ENCODE measurements around the gene MAP3K7CL. TPM values are rescaled to one million over a fixed set of nuclear protein-coding genes. Genes with fewer than 3 reads are reported as not detected.
A peak's percentile ranks its signal among the peaks of the same experiment; 100 is the strongest.
"Not testable (repeated sequence)": the region's sequence is repeated elsewhere in the genome, so short reads cannot be mapped to it uniquely, and the experiment has no call there.

MAP3K7CL gene
- total RNA-seq, 4 donors from 2014 or later, result 4.9 to 17.3 (median 6.6) TPM

GRCh38 chr21:29154270-29154669, 23.8 kb downstream of the MAP3K7CL start:
- Histone ChIP-seq H3K4me1 (no peaks in the 10 kb centered on the region), H3K36me3 (no peaks in the 10 kb centered on the region), H3K4me3 (no peak overlapping the region), H3K9me3 (no peaks in the 10 kb centered on the region), H3K27me3 (no peaks in the 10 kb centered on the region), H3K27ac (no peak overlapping the region)
- TF ChIP-seq CTCF (IDR thresholded peaks at IDR 0.05), result no peak
- TF ChIP-seq POLR2A (IDR thresholded peaks at IDR 0.05), result no peak
- no peak for DNase-seq

DNA sequence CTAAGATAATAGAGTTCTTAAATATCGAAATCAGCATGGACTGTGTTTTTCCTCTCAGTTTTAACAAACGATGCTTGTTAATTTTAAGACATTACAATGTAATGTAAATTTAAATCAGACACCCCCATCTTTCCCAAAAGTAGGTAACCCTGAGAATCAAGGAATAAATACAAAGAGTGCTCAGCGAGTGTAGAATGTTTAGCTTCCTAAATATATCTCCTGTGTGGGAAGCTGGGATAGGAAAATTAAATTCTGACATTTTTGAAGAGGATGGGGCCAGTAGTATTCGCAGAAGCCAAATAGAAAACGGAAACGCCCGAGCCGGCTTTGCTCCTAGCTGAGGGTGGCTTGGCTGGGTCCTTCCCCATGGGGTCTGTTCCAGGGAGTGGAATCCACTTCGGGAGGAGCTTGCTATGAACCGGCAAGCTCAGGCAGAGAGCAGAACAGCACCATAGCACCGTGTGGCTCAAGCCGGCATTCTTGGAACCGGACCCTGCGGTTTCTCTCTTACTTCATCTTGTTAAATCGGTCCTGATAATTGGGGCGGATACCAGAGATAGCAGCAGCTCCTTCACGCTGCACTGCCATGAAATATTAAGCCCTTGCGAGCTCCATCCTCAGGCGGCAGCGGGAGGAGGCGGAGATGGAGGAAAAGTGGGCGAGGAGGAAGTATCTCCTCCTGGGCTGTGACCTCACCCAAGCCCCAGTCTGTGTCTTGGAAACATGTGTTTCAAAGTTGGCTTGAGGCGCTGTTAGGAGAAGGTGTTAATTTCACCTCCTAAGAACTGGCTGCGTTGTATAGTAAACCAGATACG, 24.9 kb downstream of the MAP3K7CL start:
- TF ChIP-seq CTCF (IDR thresholded peaks at IDR 0.05), result no peak
- TF ChIP-seq POLR2A (IDR thresholded peaks at IDR 0.05), result no peak

DNA sequence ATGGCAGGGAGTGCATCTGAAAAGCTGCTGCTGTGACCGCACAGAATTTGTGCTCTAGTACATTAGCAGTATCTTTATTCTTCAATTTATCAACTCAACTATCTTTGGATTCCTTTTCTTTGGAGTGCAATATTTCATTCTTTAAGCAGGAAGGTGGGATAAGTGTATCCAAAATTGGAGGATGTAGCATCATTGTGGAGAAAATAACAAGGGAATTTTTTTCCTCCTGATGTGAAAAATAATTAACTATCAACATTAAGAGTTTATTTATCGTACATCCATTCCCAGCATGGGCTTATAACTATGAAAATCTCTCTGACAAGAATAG, 25.5 kb downstream of the MAP3K7CL start:
- DNase-seq, result no peak
- Histone ChIP-seq H3K4me3 (no peak overlapping the region), H3K27ac (no peak overlapping the region), H3K9me3 (no peaks in the 10 kb centered on the region), H3K36me3 (no peaks in the 10 kb centered on the region), H3K4me1 (no peaks in the 10 kb centered on the region), H3K27me3 (no peaks in the 10 kb centered on the region)
- TF ChIP-seq CTCF (IDR thresholded peaks at IDR 0.05) (no peak), POLR2A (IDR thresholded peaks at IDR 0.05) (no peak)

More for the DNA sequence above, 24.9 kb downstream of the MAP3K7CL start:
- Histone ChIP-seq H3K4me1 (no peaks in the 10 kb centered on the region), H3K27ac (peak overlapping the region in 1 of 4 donors; percentile 30), H3K9me3 (no peaks in the 10 kb centered on the region), H3K4me3 (peak overlapping the region in 2 of 4 donors; percentile 20 to 28), H3K27me3 (no peaks in the 10 kb centered on the region), H3K36me3 (no peaks in the 10 kb centered on the region)
- peak in 1 of 3 donors; percentile 46 for DNase-seq

DNA sequence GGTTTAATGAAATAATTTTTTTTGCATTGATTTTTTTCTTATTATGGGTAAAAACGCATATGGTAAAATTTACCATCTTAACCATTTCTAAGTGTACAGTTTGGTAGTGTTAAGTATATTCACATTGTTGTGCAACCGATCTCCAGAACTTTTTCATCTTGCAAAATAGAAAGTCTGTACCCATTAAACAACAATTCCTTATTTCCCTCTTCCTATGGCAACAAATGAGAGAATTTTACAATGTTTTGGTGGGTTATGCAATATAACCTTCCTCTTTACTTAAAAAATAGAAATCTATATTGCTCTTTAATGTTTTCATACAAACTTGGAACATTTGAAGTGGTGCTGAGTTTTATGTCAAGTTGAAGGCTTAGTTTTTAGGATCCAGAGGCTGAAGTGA, 26.6 kb downstream of the MAP3K7CL start:
- TF ChIP-seq CTCF (IDR thresholded peaks at IDR 0.05), result no peak
- no peak for TF ChIP-seq POLR2A (IDR thresholded peaks at IDR 0.05)
- H3K9me3 ChIP-seq, result no peaks in the 10 kb centered on the region
- no peaks in the 10 kb centered on the region for H3K27me3 ChIP-seq
- H3K36me3 ChIP-seq, result no peaks in the 10 kb centered on the region
- H3K4me1 ChIP-seq, result no peaks in the 10 kb centered on the region
- no peak overlapping the region for H3K27ac ChIP-seq
- no peak for DNase-seq
- no peak overlapping the region for H3K4me3 ChIP-seq

GRCh38 chr21:29159842-29160241, 29.4 kb downstream of the MAP3K7CL start:
- Histone ChIP-seq H3K36me3 (no peaks in the 10 kb centered on the region), H3K9me3 (no peaks in the 10 kb centered on the region), H3K27ac (no peak overlapping the region), H3K27me3 (no peaks in the 10 kb centered on the region), H3K4me1 (no peaks in the 10 kb centered on the region), H3K4me3 (no peak overlapping the region)
- DNase-seq, result no peak
- no peak for TF ChIP-seq CTCF (IDR thresholded peaks at IDR 0.05)
- TF ChIP-seq POLR2A (IDR thresholded peaks at IDR 0.05), result no peak

DNA sequence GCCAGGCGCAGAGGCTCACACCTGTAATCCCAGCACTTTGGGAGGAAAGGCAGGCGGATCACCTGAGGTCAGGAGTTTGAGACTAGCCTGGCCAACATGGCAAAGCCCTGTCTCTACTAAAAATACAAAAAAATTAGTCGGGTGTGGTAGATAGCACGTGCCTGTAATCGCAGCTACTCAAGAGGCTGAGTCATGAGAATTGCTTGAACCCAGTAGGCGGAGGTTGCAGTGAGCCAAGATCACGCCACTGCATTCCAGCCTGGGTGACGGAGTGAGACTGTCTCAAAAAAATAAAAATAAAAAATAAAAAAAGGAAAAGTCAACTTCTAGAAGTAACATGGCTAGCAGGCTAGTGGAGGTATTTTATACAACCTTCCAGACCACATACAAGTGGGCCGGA, 32.4 kb downstream of the MAP3K7CL start:
- H3K36me3 ChIP-seq, H3K4me3 ChIP-seq, H3K27me3 ChIP-seq, H3K4me1 ChIP-seq, H3K9me3 ChIP-seq: not testable (repeated sequence)
- H3K27ac ChIP-seq, result peak overlapping the region in 2 of 4 donors; percentile 10 to 13
- DNase-seq, result peak in 1 of 3 donors; percentile 58

Data from Peyer's patch (tissue), 4 donors.